Peyer's patch (tissue), 4 donors: ENCODE data around the gene C14orf119.

ENCODE experiments used
- CTCF ChIP-seq, 6 experiments: fragments of 450-650 bp in 4 of 6; fragments of 200-600 bp in 2 of 6; sonication (generic) in 1 of 6; IDR thresholded peaks; one replicate each; pipeline ENCODE4 v1.5.1; 2017 to 2019; ENCODE audit warnings: antibody characterized with exemption in 6 of 6, mild to moderate bottlenecking in 3 of 6, moderate library complexity in 1 of 6
- POLR2A ChIP-seq, 2 donors: fragments of 450-650 bp; IDR thresholded peaks; one replicate each; pipeline ENCODE4 v1.5.1; 2017; ENCODE audit warnings: antibody characterized with exemption in 2 of 2, mild to moderate bottlenecking in 2 of 2, moderate library complexity in 2 of 2

- TF ChIP-seq POLR2A (IDR thresholded peaks at IDR 0.05) (no peak), CTCF (IDR thresholded peaks at IDR 0.05) (no peak)
Measured at GRCh38 chr14:23119363-23120327, 24.3 kb downstream of the C14orf119 start.
